Astrocyte of the cerebellum (primary cell): ENCODE measurements around the gene FUNDC2.

Experiments used
- DNase-seq: peaks from one replicate; pipeline ENCODE4 v3.0.0-alpha.2; 2011; ENCODE audit warnings: low read depth
- H3K4me3 ChIP-seq: 2 replicates; pipeline ENCODE4 v1.5.1; 2011; ENCODE audit warnings: mild to moderate bottlenecking, low read depth, low read length, moderate library complexity
- CTCF ChIP-seq: IDR thresholded peaks from 2 replicates; pipeline ENCODE4 v1.5.1; 2012; ENCODE audit warnings: low read length, low read depth, moderate library complexity, mild to moderate bottlenecking; ENCODE audit errors: missing control alignments
- in situ Hi-C: cut with HindIII; loops from 2 replicates; pipeline ENCODE4 v1.10.0; 2017; ENCODE audit warnings: low sequenced_read_pairs

The FUNDC2 gene

DNA sequence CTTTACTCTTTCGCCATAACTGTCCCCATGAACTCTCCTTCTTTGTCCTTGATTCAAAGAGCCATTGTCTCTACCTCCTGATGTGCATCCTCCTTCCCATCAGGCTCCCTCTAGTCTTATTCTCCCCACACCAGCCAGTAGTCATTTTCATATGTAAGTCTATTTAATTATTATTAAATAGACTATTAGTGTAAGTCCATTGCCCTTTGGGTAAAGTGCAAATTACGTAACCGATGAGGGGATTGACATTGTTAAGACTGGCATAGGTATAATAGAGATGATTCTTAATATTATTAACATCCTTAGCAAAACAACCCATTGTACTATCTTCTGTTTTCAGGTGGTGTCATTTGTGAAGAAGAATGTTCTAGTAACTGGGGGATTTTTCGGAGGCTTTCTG lies 27.6 kb downstream of the FUNDC2 start:
- no peak overlapping the region for H3K4me3 ChIP-seq
- DNase-seq: no peak
- TF ChIP-seq CTCF: no peak
- in situ Hi-C loops: no loop called here

GRCh38 chrX:155055494-155055893 lies 28.9 kb downstream of the FUNDC2 start:
- no peak for DNase-seq
- no peak for TF ChIP-seq CTCF
- H3K4me3 ChIP-seq: no peak overlapping the region
- in situ Hi-C loops: no loop called here

GRCh38 chrX:155056471-155056870 lies 29.8 kb downstream of the FUNDC2 start:
- no peak overlapping the region for H3K4me3 ChIP-seq
- no peak for DNase-seq
- TF ChIP-seq CTCF: no peak
- in situ Hi-C loops: no loop called here

DNA sequence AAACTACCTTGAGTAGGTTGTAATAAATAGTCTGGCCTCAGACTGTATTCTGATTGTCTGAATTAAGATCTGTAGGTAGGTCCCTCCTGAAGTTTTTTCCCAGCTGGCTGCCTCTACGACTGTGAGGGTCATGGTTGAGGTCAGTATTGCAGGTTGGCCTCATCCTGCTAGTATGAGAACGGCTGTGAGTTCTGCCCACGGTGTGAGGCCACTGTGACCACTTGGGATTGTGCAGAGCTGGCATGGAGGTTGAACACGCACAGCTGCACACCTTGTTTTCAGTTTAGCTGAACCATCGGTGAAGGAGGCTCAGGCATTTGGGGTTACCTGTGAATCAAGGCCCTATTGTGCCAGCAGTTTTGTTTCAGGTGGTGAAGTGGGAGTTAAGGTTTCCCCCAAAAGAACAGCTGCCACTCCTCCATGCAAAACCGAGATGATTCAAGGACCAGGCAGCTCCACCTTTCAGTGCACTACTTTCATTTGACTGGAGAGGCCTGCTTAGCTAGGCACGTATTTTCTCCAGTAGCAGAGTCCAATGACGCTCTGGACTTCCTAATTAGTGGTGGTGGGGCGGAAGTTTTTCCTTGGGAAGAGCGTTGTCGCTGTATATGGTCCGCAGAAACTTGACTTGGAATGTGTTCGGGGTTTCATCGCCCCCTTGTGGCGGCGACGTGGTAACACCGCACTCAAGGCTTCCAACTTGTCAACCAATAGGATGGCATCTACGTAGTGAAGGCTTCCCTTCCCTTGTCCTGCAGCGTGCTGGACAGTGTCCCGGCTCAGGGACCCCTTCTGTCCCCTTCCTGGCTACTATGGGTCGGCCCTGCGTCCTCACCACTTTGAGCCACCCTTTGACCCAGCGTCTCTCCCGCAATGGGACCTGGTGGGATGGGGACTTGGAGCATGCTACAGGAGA lies 30.5 kb downstream of the FUNDC2 start:
- H3K4me3 ChIP-seq: no peak overlapping the region
- peak; percentile 68 for TF ChIP-seq CTCF
- in situ Hi-C loops: no loop called here

GRCh38 chrX:155061760-155062159 lies 35.1 kb downstream of the FUNDC2 start:
- DNase-seq: no peak
- no peak overlapping the region for H3K4me3 ChIP-seq
- in situ Hi-C loops: no loop called here
- TF ChIP-seq CTCF: no peak

More for the DNA sequence above, 30.5 kb downstream of the FUNDC2 start:
- DNase-seq: peak; percentile 32

- DNase-seq: peak; percentile 23
- H3K4me3 ChIP-seq: no peak overlapping the region
- no peak for TF ChIP-seq CTCF
- in situ Hi-C loops: no loop called here
These were observed 38.5 kb downstream of the FUNDC2 start for GRCh38 chrX:155065035-155065734.
